ENCODE data around the gene SNAP91. TPM values are rescaled to one million over a fixed set of nuclear protein-coding genes. Genes with fewer than 3 reads are reported as not detected.

Gene SNAP91
- total RNA-seq, 4 donors from 2014 or later, result 0.13 TPM; not detected in 3

DNA sequence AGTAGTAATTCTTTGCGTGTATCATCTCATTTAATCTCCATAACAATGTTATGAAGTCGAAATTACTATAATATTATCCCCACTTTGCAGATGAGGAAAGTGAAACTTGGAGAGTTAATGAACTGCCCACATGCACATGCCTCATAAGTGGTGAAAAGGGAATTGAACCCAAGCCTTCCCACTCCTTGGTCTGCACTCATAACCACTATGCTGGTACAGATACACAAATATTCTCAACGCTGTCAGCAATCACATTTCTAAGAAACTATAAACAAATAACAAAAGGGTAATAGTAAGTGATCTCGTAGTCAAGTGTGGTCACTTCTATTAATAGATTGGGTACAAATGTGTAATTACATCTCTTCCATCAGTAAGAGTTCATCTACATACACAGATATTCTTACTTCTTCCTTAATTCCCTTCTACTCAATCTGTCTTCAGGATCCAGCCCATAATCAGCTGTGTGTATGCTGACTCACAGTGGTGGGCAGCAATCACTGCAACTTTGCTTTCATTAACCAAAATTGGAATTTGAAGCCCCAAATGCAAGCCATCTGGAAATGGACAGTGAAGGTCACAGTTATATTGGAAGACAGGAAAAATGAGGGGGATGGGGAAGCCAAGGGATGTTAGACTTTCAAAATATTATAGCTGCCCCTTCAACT, 190.0 kb downstream of the SNAP91 start:
- intact Hi-C loops (cut with DNase I; ENCODE audit: low total_unique reads), result loop anchor here (5.0 kb wide), 2 partner anchors 87 to 452 kb away; partner anchors contain the start of genes DOP1A, ME1 and UBE3D
- no peaks in the 10 kb centered on the region for H3K36me3 ChIP-seq
- in situ Hi-C loops (cut with MboI; ENCODE audit: low sequenced_read_pairs in 4 of 4), result loop anchor here (5.0 to 25.0 kb wide), 5 partner anchors 102 to 457 kb away; partner anchors contain the start of genes DOP1A (in 1 of the 4) and UBE3D (in 1 of the 4)

DNA sequence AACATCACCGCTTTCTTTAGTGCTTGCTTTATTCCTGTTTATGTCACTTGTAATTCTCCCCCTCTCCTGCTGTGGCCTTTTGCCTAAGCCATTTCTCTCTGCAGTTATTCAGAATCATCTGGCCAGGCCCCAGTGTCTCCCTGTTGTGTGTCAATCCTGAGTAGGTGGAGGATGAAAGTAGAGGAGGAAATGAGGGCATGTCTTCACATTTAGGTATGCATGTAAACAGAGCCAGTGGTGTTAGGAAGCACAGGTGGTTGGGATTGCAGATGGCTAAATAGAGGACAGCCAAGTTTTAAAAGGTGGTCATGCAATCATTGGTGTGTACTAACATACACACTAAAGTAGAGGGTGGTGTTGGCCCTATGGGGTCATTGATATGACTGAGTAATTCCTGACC, 191.4 kb downstream of the SNAP91 start:
- TF ChIP-seq POLR2A (IDR thresholded peaks at IDR 0.05), result no peak
- TF ChIP-seq, protein P1, sequence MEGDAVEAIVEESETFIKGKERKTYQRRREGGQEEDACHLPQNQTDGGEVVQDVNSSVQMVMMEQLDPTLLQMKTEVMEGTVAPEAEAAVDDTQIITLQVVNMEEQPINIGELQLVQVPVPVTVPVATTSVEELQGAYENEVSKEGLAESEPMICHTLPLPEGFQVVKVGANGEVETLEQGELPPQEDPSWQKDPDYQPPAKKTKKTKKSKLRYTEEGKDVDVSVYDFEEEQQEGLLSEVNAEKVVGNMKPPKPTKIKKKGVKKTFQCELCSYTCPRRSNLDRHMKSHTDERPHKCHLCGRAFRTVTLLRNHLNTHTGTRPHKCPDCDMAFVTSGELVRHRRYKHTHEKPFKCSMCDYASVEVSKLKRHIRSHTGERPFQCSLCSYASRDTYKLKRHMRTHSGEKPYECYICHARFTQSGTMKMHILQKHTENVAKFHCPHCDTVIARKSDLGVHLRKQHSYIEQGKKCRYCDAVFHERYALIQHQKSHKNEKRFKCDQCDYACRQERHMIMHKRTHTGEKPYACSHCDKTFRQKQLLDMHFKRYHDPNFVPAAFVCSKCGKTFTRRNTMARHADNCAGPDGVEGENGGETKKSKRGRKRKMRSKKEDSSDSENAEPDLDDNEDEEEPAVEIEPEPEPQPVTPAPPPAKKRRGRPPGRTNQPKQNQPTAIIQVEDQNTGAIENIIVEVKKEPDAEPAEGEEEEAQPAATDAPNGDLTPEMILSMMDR (IDR thresholded peaks at IDR 0.05 in 4 of 5, conservative IDR thresholded peaks at IDR 0.05 in 1 of 5), result no peak
- intact Hi-C loops (cut with DNase I; ENCODE audit: low total_unique reads), result loop anchor here (5.0 kb wide), 2 partner anchors 85 to 450 kb away; partner anchors contain the start of genes DOP1A, ME1 and UBE3D
- no peaks in the 10 kb centered on the region for H3K36me3 ChIP-seq
- DNase-seq (no peak), ATAC-seq (peak in 1 of 2 donors; percentile 55)
- H3K27ac ChIP-seq, result no peak overlapping the region
- H3K9me3 ChIP-seq, result no peaks in the 10 kb centered on the region
- peaks cover 8 to 11% of the 10 kb centered on the region in 2 donors for H3K4me1 ChIP-seq
- H3K4me3 ChIP-seq, result no peak overlapping the region
- no peaks in the 10 kb centered on the region for H3K27me3 ChIP-seq
- in situ Hi-C loops (cut with MboI; ENCODE audit: low sequenced_read_pairs in 4 of 4), result loop anchor here (5.0 to 25.0 kb wide), 5 partner anchors 100 to 455 kb away; partner anchors contain the start of genes DOP1A (in 1 of the 4) and UBE3D (in 1 of the 4)

More for the DNA sequence above, 190.0 kb downstream of the SNAP91 start:
- no peak for TF ChIP-seq POLR2A (IDR thresholded peaks at IDR 0.05)
- TF ChIP-seq, protein P1 (IDR thresholded peaks at IDR 0.05 in 4 of 5, conservative IDR thresholded peaks at IDR 0.05 in 1 of 5), result no peak
- H3K27me3 ChIP-seq, result no peaks in the 10 kb centered on the region
- DNase-seq (no peak), ATAC-seq (peak; percentile 43 to 52)
- H3K27ac ChIP-seq, result no peak overlapping the region
- H3K4me1 ChIP-seq, result peaks cover 4 to 11% of the 10 kb centered on the region in 2 donors
- no peak overlapping the region for H3K4me3 ChIP-seq
- no peaks in the 10 kb centered on the region for H3K9me3 ChIP-seq

- Histone ChIP-seq H3K36me3 (no peaks in the 10 kb centered on the region), H3K9me3 (no peaks in the 10 kb centered on the region), H3K27ac (no peak overlapping the region), H3K27me3 (no peaks in the 10 kb centered on the region), H3K4me1 (peaks cover 11 to 16% of the 10 kb centered on the region in 2 donors), H3K4me3 (no peak overlapping the region)
- TF ChIP-seq, protein P1 (IDR thresholded peaks at IDR 0.05 in 4 of 5, conservative IDR thresholded peaks at IDR 0.05 in 1 of 5), result peak; percentile 60 to 79 (median 74)
- TF ChIP-seq POLR2A (IDR thresholded peaks at IDR 0.05), result no peak
- intact Hi-C loops (cut with DNase I; ENCODE audit: low total_unique reads) (loop anchor here (1.0 to 5.0 kb wide), 4 partner anchors 83 to 448 kb away; partner anchors contain the start of genes DOP1A, ME1 and UBE3D), in situ Hi-C loops (cut with MboI; ENCODE audit: low sequenced_read_pairs in 4 of 4) (loop anchor here (5.0 to 25.0 kb wide), 5 partner anchors 98 to 453 kb away; partner anchors contain the start of genes DOP1A (in 1 of the 4) and UBE3D (in 1 of the 4))
- peak in 1 of 2 donors; percentile 44 for ATAC-seq
- no peak for DNase-seq
Observed at GRCh38 chr6:83514866-83515466, 193.9 kb downstream of the SNAP91 start.

- Histone ChIP-seq H3K27ac (no peak overlapping the region), H3K36me3 (no peaks in the 10 kb centered on the region), H3K9me3 (no peaks in the 10 kb centered on the region), H3K4me1 (peaks cover 11 to 16% of the 10 kb centered on the region in 2 donors), H3K27me3 (no peaks in the 10 kb centered on the region), H3K4me3 (no peak overlapping the region)
- ATAC-seq (no peak), DNase-seq (no peak)
- in situ Hi-C loops (cut with MboI; ENCODE audit: low sequenced_read_pairs in 4 of 4) (loop anchor here in 3 of 4 donors (10.0 to 25.0 kb wide), 3 partner anchors 100 to 452 kb away; partner anchors contain the start of genes DOP1A (in 1 of the 3) and UBE3D (in 1 of the 3)), intact Hi-C loops (cut with DNase I; ENCODE audit: low total_unique reads) (no loop called here)
- TF ChIP-seq, protein P1 (IDR thresholded peaks at IDR 0.05 in 4 of 5, conservative IDR thresholded peaks at IDR 0.05 in 1 of 5), result no peak
- no peak for TF ChIP-seq POLR2A (IDR thresholded peaks at IDR 0.05)
Observed at GRCh38 chr6:83514466-83514865, 194.4 kb downstream of the SNAP91 start.

All from gastrocnemius medialis (tissue), 4 donors.